ENCODE results near the gene HSPA4L.

- TF ChIP-seq CTCF (IDR thresholded peaks at IDR 0.05; ENCODE audit: low read length) (no peak), EZH2 (IDR thresholded peaks at IDR 0.05; ENCODE audit: borderline replicate concordance, low read length) (no peak)
These were observed 9.1 kb upstream of the HSPA4L start for GRCh38 chr4:127772769-127773671.
